Fibroblast of lung (primary cell): Measurements from ENCODE around the gene PTGIS.

Source experiments
- CTCF ChIP-seq, 2 donors: IDR thresholded peaks in 1 of 2; conservative IDR thresholded peaks in 1 of 2; 1 replicate in 1 of 2; 2 replicates in 1 of 2; pipeline ENCODE4 v1.5.1; 2011 to 2012; ENCODE audit warnings: low read length in 2 of 2, control low read depth in 1 of 2, inconsistent platforms in 1 of 2, low read depth in 1 of 2, mild to moderate bottlenecking in 1 of 2
- EZH2 ChIP-seq: IDR thresholded peaks from 2 replicates; pipeline ENCODE4 v1.5.1; 2012; ENCODE audit warnings: low read length, control low read depth, mild to moderate bottlenecking; ENCODE audit errors: missing control alignments

- TF ChIP-seq CTCF (conservative IDR thresholded peaks at IDR 0.05 in 1 of 2, IDR thresholded peaks at IDR 0.05 in 1 of 2; ENCODE audit: low read depth in 1 of 2, low read length in 2 of 2) (no peak), EZH2 (no peak)
These were observed 26.4 kb upstream of the PTGIS start for GRCh38 chr20:49594143-49594930.
